ENCODE results near the gene RTN4R.

The RTN4R gene

DNA sequence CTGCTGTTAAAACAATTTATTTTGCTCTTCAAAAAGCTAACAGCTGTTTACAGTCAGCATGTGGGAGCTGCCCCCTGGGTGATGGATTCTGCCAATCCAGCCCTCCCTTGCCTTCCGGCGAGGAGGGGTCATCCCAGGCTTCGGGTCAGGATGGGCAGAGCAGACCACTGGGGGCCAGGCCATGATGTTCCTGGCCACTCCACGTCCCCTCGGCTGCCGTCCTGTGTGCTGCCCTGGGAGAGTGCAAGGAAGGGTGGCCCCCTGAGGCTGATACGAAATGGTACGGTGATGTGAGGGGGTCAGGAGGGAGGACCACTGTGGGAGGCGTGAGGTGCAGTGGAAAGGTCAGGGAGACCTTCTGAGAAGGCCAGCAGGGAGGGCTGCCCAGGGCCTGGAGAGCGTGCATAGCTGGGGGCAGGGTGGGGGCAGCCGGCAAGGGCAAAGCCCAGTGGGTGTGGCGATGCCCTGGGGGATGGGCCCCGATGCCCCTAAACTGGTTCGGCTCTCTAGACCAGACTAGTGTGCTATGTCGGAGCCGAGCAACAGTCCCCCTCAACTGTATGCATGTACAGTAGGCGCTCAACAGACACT lies 41.3 kb downstream of the RTN4R start:
- DNase-seq: no peak

DNA sequence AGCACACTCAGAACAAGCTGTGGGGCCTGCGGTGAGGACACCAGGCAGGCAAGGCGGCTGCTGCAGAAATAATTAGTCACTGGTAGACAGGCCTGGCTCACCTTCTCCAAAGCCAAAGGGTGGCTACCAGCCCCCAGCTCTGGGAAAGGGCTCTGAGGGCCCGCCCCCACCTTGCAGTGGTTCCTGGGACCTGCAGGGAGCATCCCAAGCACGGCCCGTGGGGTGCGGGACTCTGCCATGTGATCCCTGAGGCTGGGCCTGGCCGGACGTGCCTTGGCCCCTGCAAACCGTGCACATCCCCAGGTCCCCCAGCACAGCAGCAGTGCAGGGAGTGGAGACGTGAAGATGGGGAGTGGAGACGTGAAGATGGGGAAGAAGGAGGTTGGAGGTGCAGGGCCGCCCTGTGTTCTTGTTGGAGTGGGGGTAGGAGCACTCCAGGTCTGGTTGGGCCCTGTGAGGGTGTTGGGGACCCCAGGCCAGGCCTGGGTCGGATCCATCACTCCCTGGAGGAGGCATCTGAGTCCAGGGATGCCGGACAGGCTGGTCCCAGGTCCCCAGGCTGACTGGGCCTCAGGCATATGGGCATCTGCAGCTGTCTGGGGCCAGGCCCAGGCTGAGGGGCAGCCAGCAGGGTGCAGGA lies 41.9 kb downstream of the RTN4R start:
- no peak for DNase-seq

DNA sequence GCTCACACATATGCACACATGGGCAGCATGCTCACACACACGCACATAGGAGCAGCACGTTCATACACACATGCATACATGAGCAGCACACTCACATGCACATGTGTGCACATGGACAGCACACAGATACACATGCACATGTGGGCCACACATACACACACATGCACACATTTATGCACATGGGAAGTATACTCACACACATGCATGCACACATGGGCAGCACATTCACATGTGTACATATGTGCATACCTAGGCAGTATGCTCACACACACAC lies 42.5 kb downstream of the RTN4R start:
- no peak for DNase-seq

DNA sequence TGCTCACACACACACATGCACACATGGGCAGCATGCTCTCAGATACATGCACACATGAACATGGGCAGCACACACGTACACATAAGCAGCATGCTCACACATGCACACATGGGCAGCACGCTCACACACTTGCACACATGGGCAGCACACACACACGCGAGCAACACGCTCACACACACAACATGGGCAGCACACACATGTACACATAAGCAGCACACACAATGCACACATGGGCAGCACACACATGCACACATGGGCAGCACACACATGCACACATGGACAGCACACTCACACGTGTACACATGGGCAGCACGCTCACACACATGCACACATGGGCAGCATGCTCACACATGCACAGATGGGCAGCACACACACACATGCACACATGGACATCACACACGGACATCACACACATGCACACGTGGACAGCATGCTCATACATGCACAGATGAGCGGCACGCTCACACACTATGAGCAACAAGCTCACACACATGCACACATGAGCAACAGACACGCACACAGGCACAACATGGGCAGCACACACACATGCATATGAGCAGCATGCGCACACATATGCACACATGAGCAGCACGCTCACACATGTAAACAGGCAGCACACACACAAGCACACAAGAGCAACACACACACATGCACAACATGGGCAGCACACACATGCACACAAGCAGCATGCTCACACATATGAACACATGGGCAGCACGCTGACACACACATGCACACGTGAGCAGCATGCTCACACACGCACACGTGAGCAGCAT lies 43.0 kb downstream of the RTN4R start:
- DNase-seq: no peak

DNA sequence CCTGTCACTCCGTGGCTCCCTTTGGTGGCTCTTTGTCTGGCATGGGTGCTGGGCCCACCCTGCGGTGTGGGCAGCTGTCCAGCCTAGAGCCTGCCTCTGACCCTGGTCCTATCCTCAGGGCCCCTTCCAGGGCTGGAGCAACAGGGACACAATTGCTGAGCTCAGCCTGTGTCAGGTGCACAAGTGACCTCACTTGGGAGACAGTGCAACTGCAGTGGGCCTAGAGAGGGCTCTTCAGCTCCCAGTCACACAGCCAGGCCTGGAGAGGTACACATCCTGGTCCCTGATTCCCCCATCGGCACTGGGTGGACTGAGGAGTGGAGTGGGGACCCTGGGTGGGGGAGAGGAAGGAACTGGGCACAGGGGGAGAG lies 43.9 kb downstream of the RTN4R start:
- DNase-seq: no peak

DNA sequence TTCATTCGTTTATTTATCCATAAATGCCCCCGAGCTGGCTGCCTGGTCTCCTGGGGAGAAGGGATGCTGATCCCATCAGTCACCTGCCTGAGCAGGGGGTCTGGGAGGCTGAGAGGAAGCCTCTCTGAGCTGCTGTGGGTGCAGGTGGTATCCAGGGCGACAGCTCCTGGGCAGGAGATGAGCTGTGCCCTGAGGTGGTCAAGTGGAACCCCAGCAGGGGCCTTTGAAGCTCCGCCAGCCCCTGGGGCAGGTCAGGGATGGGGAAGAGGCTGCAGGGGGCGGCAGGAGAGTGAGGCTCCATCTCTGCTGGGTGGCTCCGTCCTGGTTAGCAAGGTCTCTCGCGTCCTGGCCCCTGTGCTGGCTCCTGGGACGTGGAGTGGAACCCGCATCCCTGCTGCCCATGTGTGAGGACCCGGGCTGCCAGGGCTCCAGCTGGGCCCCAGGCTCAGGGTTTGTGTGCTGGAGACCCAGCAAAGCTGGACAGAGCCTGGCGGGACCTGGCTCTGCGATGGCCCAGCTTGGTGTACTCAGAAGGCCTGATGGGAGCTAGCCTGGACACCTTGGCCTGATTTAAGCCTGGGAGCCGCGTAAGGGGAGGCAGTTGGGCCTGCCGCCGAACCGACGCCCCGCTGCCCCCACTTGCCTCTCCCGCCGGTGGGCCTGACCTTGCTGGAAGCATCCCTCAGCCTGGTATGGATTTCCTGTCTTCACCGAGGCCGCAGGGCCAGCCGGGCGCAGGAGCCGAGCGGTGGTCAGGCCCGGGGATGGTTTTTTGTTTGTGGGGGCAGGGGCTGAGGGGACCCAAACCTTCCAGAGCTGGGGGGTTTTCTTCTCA lies 44.5 kb downstream of the RTN4R start:
- no peak for DNase-seq

DNA sequence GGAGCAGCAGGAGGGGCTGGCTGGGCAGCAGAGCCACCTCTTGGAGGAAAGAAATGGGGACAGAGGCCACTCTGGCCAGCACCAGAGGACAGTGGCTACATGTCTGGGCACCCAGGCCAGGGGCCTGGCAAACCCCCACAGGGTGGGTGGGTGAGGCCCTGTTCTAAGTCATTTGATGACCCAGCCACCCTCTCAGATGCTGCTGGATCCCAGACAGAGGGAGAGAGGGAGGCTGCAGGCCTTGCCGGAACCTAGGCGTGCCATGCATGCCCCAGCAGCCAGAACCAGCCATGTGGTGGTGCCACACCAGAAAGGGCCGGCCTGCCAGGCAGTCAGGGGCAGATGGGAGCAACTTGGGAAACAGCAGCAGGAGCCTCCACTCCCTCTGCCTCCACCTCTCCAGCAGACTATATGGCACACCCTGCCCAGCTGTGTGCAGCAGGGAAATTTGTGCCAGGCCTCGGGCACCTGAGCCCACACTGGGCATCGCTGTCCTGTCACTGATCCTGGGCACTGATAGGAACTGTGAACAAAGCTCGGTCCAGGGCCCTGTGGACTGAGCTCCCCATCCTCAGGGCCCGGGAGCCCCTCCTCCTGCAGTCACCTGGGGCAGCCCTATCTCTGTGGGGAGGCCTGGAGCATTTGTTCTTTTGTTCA lies 45.2 kb downstream of the RTN4R start:
- DNase-seq: no peak

DNA sequence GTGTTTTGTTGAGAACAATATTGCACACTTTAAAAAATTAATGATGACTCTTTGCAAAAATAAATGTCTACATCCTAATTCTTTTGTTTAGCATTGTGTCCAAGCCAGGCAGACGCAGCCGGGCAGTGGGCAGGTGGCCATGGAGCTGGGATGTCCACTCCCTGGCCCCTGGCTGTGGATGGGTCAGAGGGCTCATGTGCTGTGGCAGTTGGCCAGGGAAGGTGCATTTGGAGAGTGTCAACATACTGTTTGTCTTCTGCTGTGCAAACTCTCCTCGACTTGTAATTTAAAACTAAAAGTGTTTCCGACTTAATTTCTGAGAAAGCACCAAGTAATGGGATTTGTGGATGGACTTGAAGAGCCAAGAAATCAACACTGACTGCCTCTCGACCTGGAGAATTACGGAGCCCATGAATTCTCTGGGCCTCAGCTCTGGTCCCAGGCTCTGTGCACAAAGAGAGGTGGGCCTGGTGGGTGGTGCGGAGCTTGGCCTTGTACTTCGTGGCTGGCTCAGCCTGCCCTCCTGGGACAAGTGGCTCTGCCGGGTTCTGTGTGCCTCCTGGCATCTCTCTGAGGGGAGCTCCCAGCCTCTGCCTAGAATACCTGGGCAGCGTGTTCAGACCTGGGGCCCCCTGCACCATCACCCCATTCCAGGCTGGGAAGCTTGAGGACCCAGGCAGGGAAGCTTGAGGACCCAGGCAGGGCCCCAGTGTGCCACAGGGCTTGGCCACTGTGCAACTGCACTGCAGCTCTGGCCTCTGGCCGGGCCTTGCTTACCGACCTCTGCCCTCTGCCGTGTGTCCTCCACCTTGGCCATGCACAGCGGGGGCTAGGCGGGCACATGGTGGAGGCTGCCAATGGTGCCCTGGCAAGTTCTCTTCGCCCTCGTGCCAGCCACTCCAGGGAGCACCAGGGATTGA lies 46.4 kb downstream of the RTN4R start:
- DNase-seq: no peak

DNA sequence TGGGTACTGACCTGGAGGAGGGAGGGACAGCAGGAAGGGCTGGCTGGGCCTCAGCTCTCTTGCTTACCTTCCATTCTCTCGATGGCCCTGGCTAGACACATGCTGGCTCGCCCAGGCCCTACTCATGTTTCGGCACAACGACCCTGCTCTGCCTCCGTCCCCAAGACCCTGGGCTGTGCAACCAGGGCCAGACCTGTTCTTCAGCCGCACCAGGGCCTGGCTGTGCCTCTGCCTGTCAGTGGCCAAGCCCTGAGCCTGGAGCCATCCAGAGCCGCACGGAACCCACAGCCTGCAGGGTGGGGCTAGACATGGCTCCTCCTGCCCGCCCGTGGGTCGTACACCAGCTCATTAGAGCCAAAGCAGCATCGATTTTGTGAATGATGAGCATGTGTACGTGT lies 47.5 kb downstream of the RTN4R start:
- DNase-seq: no peak

DNA sequence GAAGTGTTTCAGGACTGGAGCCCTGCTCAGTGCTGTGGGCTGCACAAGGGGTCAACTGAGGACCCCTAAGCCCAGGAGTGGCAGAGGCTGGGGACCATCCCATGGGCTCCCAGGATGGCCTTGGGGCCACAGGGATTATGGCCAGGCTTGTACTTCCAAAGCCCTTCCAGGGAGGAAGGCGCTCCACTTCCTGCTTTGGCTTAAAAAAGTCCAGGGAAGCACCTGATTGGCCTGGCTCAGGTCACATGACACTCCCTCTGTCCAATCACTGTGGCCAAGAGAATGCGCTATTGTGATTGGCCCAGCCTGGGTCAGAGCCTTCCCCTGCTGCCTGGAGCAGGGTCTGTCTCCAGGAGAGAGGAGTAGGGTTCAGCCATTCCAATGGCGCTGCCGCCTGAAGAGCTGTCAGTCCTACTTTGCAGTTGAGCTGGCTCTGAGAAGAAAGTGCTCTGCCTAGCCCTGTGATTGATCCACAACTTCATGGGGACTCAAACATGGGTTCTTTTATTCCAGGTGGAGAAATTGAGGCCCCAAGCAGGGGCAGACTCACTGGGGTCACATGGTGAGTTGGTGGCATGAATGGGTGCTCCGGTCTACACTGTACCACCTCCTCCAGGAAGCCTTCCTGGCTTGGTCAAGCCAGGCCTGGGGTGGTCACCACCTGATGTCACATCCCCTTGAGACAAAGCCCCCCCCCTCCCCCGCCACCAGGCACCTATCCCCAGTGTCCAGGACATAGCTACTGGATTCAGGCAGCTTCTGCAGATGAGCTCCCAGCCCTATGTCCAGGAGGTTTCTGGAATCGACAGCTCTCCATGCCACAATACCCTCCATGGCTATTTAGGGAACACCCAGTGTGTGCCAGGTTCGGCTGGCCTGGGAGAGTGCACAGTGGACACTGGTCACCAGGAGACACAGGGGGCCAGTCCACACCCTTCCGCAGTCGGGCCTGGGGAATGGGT lies 48.2 kb downstream of the RTN4R start:
- DNase-seq: no peak

DNA sequence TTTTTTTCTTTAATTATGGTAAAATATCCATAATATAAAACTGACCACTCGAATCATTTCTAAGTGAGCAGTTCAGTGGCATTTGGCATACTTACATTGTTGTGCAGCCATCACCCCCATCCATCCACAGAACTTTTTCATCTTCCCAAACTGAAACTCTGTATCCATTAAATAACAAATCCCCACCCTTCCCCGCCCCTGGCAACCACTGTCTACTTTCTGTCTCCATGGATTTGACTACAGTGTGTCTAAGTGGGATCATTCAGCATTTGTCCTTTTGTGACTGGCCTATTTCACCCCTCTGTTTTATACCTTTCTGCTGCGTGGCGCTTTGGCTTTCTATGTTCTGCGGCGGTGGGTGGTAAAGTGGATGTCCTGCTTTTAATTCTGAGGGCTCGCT lies 49.1 kb downstream of the RTN4R start:
- no peak for DNase-seq

DNA sequence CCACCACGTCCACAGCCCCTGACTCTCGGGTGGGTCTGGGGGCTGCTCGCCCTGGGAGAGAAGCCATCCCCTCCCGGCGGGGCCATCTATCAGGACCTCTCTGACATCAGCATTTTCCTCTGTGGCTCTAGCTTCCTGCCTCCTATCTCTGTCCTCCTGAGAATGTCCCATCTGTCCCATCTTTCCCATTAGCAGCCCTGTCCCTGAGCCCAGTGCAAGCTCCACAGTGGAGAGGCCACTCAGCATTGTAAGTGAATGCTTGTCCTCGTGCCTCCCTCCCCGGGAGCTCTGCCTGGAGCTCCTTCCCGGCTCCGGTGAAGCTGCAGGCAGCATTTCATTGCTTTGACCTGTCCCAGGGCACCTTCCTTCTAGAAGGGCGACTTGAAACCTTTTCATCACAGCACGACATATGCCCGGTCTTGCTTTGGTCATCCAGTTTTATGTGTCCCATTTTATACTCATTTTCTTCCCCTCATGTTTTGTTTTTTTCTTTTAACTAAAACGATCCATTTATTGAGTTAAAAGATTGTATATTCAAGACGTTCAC lies 49.7 kb downstream of the RTN4R start:
- no peak for DNase-seq

DNA sequence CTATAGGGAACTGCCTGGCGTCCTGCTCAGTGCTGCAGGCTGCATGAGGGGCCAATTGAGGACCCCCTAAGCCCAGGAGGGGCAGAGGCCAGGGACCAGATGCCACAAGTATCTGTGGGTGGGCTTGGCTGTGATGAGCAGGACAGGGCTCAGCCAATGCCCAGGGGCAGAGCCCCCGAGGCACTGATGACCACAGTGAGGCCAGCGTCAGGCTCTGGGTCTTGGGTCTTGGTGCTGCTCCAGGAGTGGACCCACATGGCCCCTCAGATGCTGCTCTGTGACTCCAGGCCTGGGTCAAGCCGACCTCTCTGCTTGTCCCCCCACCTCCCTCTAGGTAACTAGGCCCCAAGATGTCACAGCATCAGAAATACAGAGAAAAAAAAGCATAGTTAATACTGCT lies 50.6 kb downstream of the RTN4R start:
- no peak for DNase-seq

DNA sequence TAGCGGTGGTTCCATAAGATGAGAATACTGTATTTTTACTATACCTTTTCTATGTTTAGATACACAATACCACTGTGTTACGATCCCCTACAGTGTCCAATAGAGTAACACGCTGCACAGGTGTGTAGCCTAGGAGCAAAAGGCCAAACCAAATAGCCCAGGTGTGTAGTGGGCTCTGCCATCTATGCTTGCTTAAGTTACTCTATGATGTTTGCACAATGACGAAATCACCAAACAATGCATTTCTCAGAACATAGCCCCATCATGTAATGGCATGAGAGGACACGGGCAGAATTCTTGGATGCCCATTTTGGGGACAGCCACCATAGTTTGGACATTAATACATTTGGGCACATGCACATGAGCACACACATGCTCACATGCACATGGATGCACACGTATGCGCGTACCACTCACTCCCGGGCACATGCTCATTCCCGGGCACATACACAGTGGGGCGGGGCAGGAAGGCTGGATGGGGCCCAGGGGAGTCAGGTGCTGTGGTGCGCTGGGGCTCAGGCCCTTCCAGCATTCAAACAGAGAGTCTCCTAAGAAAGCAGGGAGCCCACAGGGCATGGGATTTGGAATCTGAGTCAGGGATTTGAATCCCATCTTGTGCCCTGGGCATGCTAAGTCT lies 51.1 kb downstream of the RTN4R start:
- DNase-seq: no peak

DNA sequence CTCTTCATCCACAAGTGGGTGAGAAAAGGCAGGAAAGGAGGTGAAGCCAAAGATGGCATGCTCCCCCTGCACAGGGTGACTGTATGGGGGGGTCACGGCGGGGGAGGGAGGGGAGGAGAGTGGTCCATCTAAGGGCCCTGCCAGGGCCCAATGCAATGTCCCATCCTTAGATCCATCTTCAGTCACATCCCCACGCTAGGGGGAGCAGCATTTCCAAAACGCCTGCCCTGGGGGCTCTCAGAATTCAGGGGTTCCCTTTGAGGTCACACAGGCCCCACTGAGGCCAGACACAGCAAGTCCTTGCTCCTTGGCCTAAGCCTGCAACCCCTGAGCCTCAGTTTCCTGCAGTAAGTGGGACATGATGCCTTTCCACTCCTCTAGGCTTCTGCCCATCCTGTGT lies 52.4 kb downstream of the RTN4R start:
- no peak for DNase-seq

DNA sequence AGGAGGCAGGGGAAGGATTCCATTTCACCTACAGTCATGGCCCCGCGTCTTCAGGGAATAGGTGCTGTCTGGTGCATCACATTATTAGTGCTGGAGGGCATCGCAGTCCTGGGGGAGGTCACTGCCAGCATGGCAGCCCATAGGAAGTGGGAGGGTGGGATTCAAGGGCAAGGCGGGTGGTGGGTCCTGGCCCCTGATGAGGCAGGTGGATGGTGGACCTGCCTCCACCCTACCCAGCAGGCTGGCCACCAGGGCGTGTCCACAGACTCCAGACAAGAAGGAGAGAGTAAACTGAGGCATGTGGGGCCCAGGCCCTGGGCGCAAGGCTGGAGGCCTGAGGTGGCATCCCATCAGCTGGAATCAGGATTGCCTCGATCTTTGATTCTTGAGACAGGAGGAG lies 53.3 kb downstream of the RTN4R start:
- no peak for DNase-seq

DNA sequence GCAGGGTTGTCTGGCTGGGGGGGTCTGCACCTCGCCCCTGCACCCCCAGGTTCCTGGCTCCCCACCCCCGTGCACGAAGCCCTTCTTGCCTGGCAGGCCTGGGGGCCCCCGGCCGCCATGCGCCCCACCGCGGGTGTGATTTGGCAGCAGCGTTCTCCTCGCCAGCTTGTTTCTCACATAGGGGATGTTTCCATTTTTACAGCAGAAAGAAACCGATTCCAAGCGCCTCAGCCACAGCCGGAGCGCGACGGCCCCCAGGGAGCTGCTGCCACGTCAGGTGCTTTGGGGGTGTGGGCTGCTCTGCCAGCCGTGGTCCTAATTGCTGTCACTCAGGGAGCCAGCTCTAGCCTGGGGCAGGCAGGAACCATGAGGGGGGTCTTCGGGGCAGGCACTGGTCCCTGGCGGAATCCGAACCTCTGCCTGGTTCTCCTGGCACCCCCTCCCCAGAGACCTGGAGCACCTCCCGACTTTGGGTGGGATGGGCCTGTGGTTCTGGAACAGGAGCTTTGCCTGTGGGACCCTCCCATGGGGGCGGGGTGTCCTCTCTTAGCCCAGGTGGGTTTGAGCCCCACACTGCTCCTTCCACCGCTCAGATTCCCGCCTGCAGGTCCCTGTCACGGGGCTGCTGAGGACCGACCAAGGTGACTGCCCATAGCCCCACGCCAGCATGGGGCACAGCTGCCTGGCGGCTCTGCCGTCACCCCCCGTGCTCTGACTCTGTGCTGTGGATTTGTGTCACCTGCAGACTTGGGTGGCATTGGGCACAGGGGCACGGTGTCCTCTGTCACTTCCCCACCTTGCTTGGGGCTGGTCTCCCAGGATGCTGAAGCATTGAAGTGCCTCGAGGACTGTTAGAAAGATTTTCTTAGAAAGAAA lies 54.0 kb downstream of the RTN4R start:
- no peak for DNase-seq

DNA sequence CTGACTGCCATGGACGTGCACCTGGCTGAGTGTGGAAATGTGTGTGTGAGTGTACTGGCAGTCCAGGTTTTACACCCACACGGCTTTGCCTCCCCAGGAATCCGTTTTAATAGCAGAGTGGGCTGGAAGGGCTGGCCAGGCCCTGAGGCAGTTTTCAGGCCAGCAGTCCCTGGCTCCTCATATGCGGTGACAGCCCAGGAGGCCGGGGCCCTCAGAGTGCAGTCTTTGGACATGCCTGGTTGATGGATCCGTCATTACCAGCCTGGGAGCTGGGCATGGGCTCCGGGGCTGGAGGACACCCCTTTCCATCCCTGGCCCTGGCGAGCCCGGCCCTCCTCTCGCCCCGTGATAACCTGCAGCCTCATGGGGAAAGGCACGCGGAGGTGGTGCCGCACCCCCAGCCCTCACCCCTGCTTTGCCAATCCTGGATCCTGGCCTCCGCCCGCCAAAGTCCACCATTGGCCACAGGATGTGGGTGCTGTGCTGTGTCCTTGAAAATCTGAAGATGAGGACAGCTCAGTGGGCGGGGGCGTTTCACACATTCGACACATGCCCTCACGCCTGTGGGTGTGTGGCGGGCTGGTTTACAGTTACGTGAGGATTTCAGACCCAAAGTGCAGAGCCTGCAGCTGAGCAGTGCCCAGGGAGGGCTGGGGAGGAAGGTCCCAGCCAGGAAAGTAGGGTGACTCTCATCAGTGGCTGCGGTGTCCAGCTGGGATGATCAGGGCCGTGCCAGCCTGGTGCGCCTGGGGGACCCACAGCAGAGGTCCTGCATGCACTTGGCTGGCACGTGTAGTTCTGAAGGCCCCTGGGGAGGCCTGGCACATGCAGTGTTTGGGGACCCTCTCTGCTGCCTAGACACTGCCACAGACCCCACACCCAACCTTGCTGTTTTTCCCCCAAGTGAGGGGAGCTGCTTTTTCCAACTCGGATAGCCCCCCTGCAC lies 55.1 kb downstream of the RTN4R start:
- no peak for DNase-seq

All from CD4-positive, alpha-beta T cell treated with Interleukin-21 for 1 hour (primary cell).